HG03095 (cell line): ENCODE measurements around the gene TCTN1.
"Not testable (repeated sequence)": the region's sequence is repeated elsewhere in the genome, so short reads cannot be mapped to it uniquely, and the experiment has no call there.

ENCODE experiments used
- ATAC-seq: cut with Tn5 transposase; IDR thresholded peaks from one replicate; pipeline ENCODE4 v1.9.1; 2021; ENCODE audit warnings: moderate library complexity; ENCODE audit not compliant: unreplicated experiment

The TCTN1 gene

GRCh38 chr12:110637869-110638441, 24.0 kb downstream of the TCTN1 start:
- no peak for ATAC-seq

- no peak for ATAC-seq
Observed at GRCh38 chr12:110638796-110639195, 24.9 kb downstream of the TCTN1 start.

- no peak for ATAC-seq
Observed at GRCh38 chr12:110639336-110640141, 25.6 kb downstream of the TCTN1 start.

GRCh38 chr12:110640275-110641025, 26.5 kb downstream of the TCTN1 start:
- no peak for ATAC-seq

GRCh38 chr12:110641521-110641920, 27.6 kb downstream of the TCTN1 start:
- no peak for ATAC-seq

GRCh38 chr12:110647631-110648040, 33.7 kb downstream of the TCTN1 start:
- no peak for ATAC-seq

GRCh38 chr12:110649341-110649847, 35.5 kb downstream of the TCTN1 start:
- no peak for ATAC-seq

GRCh38 chr12:110654238-110654637, 40.3 kb downstream of the TCTN1 start:
- ATAC-seq = not testable (repeated sequence)

- ATAC-seq = no peak
Observed at GRCh38 chr12:110656071-110656655, 42.2 kb downstream of the TCTN1 start.

- no peak for ATAC-seq
Observed at GRCh38 chr12:110657747-110658146, 43.8 kb downstream of the TCTN1 start.

GRCh38 chr12:110658242-110658641, 44.3 kb downstream of the TCTN1 start:
- ATAC-seq = no peak

- ATAC-seq = no peak
Observed at GRCh38 chr12:110658878-110659277, 44.9 kb downstream of the TCTN1 start.

- peak; percentile 74 for ATAC-seq
Observed at GRCh38 chr12:110661337-110661972, 47.5 kb downstream of the TCTN1 start.

- no peak for ATAC-seq
Observed at GRCh38 chr12:110666892-110667291, 53.0 kb downstream of the TCTN1 start.

GRCh38 chr12:110667671-110668070, 53.7 kb downstream of the TCTN1 start:
- no peak for ATAC-seq

- ATAC-seq = no peak
Observed at GRCh38 chr12:110668480-110669192, 54.7 kb downstream of the TCTN1 start.

- peak; percentile 7 for ATAC-seq
Observed at GRCh38 chr12:110669193-110669502, 55.2 kb downstream of the TCTN1 start.

GRCh38 chr12:110670161-110670701, 56.3 kb downstream of the TCTN1 start:
- ATAC-seq = peak; percentile 51

GRCh38 chr12:110676171-110676570, 62.2 kb downstream of the TCTN1 start:
- ATAC-seq = no peak
